Aorta (tissue), 5 donors: ENCODE results near the gene RPS19BP1. TPM values are rescaled to one million over a fixed set of nuclear protein-coding genes. Genes with fewer than 3 reads are reported as not detected.

Experiments
- ATAC-seq: fragments of 200-7000 bp; cut with Tn5 transposase; one replicate; pipeline ENCODE4 v1.9.1; 2022; ENCODE audit warnings: moderate library complexity; ENCODE audit not compliant: low FRiP score
- DNase-seq, 2 donors: peaks; one replicate each; pipeline ENCODE4 v3.0.0-alpha.2; 2020
- H3K27ac ChIP-seq, 2 donors: one replicate each; pipeline ENCODE4 v1.5.1; 2013; ENCODE audit warnings: low read length in 2 of 2, mild to moderate bottlenecking in 2 of 2, moderate library complexity in 2 of 2, control low read depth in 1 of 2, inconsistent platforms in 1 of 2, low read depth in 1 of 2
- H3K27me3 ChIP-seq, 2 donors: one replicate each; pipeline ENCODE4 v1.6.1; 2013; ENCODE audit warnings: control low read depth in 1 of 2, low read length in 1 of 2, mild to moderate bottlenecking in 1 of 2, moderate library complexity in 1 of 2; ENCODE audit not compliant: insufficient read depth in 2 of 2, control insufficient read depth in 1 of 2
- H3K36me3 ChIP-seq, 2 donors: one replicate each; pipeline ENCODE4 v1.6.1; 2013; ENCODE audit warnings: control low read depth in 1 of 2, low read length in 1 of 2, mild to moderate bottlenecking in 1 of 2; ENCODE audit not compliant: insufficient read depth in 2 of 2, control insufficient read depth in 1 of 2
- H3K4me1 ChIP-seq, 2 donors: one replicate each; pipeline ENCODE4 v1.6.1; 2013; ENCODE audit warnings: low read length in 2 of 2, control low read depth in 1 of 2, mild to moderate bottlenecking in 1 of 2, moderate library complexity in 1 of 2; ENCODE audit not compliant: insufficient read depth in 2 of 2, control insufficient read depth in 1 of 2
- H3K4me3 ChIP-seq, 2 donors: one replicate each; pipeline ENCODE4 v1.5.1; 2013; ENCODE audit warnings: low read length in 2 of 2, control low read depth in 1 of 2, mild to moderate bottlenecking in 1 of 2
- H3K9me3 ChIP-seq: one replicate; pipeline ENCODE4 v1.6.1; 2013; ENCODE audit warnings: mild to moderate bottlenecking, low read length; ENCODE audit not compliant: control insufficient read depth
- WGBS, 2 donors: extraction: QIAGEN DNeasy Blood & Tissue Kit; methylation state at CpG; one replicate each; pipeline ENCODE4 v1.1.7; 2013; 5-methylcytosine and 5-hydroxymethylcytosine counted together
- intact Hi-C, 2 donors: fragments of 100-400 bp; cut with DNase I; formaldehyde crosslinking; loops; one replicate each; pipeline versions ENCODE4 v1.14.2 to v1.15.0; 2022
- long read RNA-seq, 2 donors: library from polyadenylated mRNA; unstranded; transcript quantifications; one replicate each; pipeline ENCODE4 v2.0.0, GENCODE V29; 2020 to 2021
- polyA plus RNA-seq, 2 donors: library from polyadenylated mRNA; stranded (reverse); fragments of 200-250 nt; gene quantifications; one replicate each; pipeline ENCODE4 v1.2.3, GENCODE V29; 2013
- total RNA-seq, 2 donors: library from RNA; stranded (reverse); fragmentation: NEBNext Ultra II Directional; extraction: Animal tissue kit (Norgen Biotek cat#: 25700); gene quantifications; one replicate each; pipeline ENCODE4 v1.2.1, GENCODE V29; 2021
- donor health status: healthy with polysubstance abuse.
- donor health status: Bipolar disorder and iron deficiency.
- donor health status: DM: no; HTN: no; CAD: no.
- donor health status: DM: no; HTN: no; CAD: no.
- donor health status: DM: yes; HTN: yes; CAD: no.

RPS19BP1 gene
- total RNA-seq (10 to 100 TPM; 50.4 to 51.8 TPM), polyA plus RNA-seq (100 to 1,000 TPM; 159 to 160 TPM)
- long read RNA-seq, donor 1, transcript RPS19BP1-201 (4 exons, 927 nt): major isoform, 42 of 51 reads
- long read RNA-seq, donor 1, partial matches to known transcripts: 0 of 51 reads
- long read RNA-seq, donor 1, other reads (novel, unspliced or antisense): 4 of 51 reads
- long read RNA-seq, donor 2, transcript RPS19BP1-201 (4 exons, 927 nt): major isoform, 27 of 30 reads
- long read RNA-seq, donor 2, partial matches to known transcripts: 0 of 30 reads
- long read RNA-seq, donor 2, other reads (novel, unspliced or antisense): 2 of 30 reads

DNA sequence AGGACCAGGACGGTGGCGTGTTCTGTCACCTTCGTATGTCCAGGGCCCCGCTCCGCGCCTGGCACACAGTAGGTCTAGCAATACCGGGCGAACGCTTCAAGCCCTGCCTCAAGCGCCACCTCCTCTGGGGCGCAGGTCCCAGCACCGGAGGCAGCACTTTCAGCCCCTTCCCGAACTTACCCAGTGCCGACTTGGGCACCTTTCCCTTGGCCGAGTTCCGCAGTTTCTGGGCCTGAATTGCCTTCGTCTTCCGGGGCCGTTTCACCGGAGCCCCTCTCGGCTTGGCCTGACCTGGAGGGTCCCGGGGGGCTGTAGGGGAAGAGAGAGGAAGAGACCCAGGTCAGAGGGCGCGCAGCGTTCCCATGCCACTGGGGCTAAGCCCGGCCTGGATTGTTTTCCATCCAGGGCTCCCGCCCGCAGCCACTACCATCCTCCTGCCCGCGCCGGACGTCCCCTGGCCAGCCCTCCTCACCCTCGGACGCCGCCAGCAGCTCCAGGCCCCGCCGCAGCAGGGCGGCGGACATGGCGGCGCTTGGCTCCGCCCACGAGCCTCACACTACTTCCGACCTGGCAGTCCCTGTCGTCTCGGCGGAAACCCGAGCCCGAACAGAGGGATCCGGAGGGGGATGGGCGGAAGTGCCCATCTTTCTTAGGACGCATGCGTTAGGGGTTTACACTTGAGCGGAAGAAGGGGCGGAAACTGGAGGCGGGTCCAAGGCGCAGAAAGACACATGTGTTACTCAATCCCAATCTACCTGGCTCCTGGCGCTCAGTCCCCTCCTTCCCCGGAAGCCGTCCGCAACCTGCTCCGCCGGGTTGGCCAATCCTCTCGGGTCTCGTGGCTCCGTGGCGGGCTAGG lies at the start of gene RPS19BP1:
TSS of gene RPS19BP1 (minus strand) at position 534 of the 859 bp plus-strand sequence. CDS start at position 524, 10 bp downstream.
- H3K36me3 ChIP-seq: no peaks in the 10 kb centered on the region
- peak; percentile 99 to 100 for DNase-seq
- intact Hi-C loops: loop anchor here (2.0 to 10.0 kb wide), 8 partner anchors 135 to 1970 kb away; partner anchors contain the start of genes ADSL (in 2 of the 2), CDC42EP1 (in 1 of the 2), MRTFA (in 1 of the 2) and RPL3 (in 1 of the 2)
- WGBS, 2 donors: 0% methylated on average over 64 to 67 of the region's 67 CpGs
- H3K9me3 ChIP-seq: no peaks in the 10 kb centered on the region
- peak within 1 kb of the TSS in 1 of 2 donors; percentile 61 for H3K27ac ChIP-seq
- H3K27me3 ChIP-seq: no peaks in the 10 kb centered on the region
- peak within 1 kb of the TSS; percentile 64 to 83 for H3K4me3 ChIP-seq
- H3K4me1 ChIP-seq: no peaks in the 10 kb centered on the region
- peak; percentile 93 for ATAC-seq

GRCh38 chr22:39581303-39581702 lies 48.8 kb upstream of the RPS19BP1 start:
- Histone ChIP-seq H3K27me3 (no peaks in the 10 kb centered on the region), H3K9me3 (no peaks in the 10 kb centered on the region), H3K27ac (no peak overlapping the region), H3K36me3 (no peaks in the 10 kb centered on the region), H3K4me1 (no peaks in the 10 kb centered on the region), H3K4me3 (no peak overlapping the region)
- WGBS, 2 donors: 90 to 92% methylated on average over 8 of the region's 8 CpGs
- DNase-seq (no peak), ATAC-seq (no peak)
- intact Hi-C loops: no loop called here

- Histone ChIP-seq H3K36me3 (no peaks in the 10 kb centered on the region), H3K27ac (no peak overlapping the region), H3K27me3 (no peaks in the 10 kb centered on the region), H3K9me3 (no peaks in the 10 kb centered on the region), H3K4me3 (no peak overlapping the region), H3K4me1 (no peaks in the 10 kb centered on the region)
- DNase-seq: no peak
- ATAC-seq: no peak
- WGBS, 2 donors: 90 to 93% methylated on average over 6 of the region's 6 CpGs
- intact Hi-C loops: no loop called here
These were observed 48.2 kb upstream of the RPS19BP1 start for GRCh38 chr22:39580795-39581194.

DNA sequence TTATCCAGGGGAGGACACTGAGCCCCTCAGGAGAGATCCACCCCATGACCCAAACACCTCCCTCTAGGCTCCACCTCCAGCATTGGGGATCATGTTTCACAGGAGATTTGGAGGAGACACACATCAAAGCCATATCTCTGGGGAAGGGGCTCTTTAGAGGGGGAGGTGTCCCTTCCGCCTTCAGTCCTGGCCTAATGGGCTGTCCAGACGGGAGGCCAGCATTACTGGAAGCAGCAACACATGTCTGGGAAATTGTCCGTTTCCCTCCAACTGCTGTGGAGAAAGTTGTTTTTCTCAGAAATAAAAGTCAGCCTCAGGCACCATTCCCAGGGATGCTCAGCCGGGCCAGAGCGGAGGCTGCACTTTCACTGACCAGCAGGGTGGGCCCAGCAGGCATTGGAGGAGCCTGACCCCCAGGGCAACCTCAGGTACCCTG lies 47.5 kb upstream of the RPS19BP1 start:
- ATAC-seq: no peak

GRCh38 chr22:39577900-39578299 lies 45.4 kb upstream of the RPS19BP1 start:
- no peak overlapping the region for H3K27ac ChIP-seq
- no peak overlapping the region for H3K4me3 ChIP-seq
- intact Hi-C loops: no loop called here
- WGBS, 2 donors: 82 to 84% methylated on average over 7 of the region's 7 CpGs
- no peaks in the 10 kb centered on the region for H3K9me3 ChIP-seq
- no peaks in the 10 kb centered on the region for H3K27me3 ChIP-seq
- ATAC-seq (no peak), DNase-seq (no peak)
- no peaks in the 10 kb centered on the region for H3K36me3 ChIP-seq
- H3K4me1 ChIP-seq: no peaks in the 10 kb centered on the region

More for the DNA sequence above, 47.5 kb upstream of the RPS19BP1 start:
- no peaks in the 10 kb centered on the region for H3K27me3 ChIP-seq
- intact Hi-C loops: no loop called here
- H3K36me3 ChIP-seq: no peaks in the 10 kb centered on the region
- H3K9me3 ChIP-seq: no peaks in the 10 kb centered on the region
- H3K27ac ChIP-seq: no peak overlapping the region
- no peaks in the 10 kb centered on the region for H3K4me1 ChIP-seq
- no peak for DNase-seq
- WGBS, 2 donors: 25 to 40% methylated on average over 5 of the region's 5 CpGs
- no peak overlapping the region for H3K4me3 ChIP-seq

GRCh38 chr22:39577366-39577765 lies 44.8 kb upstream of the RPS19BP1 start:
- intact Hi-C loops: no loop called here
- Histone ChIP-seq H3K36me3 (no peaks in the 10 kb centered on the region), H3K4me3 (no peak overlapping the region), H3K27me3 (no peaks in the 10 kb centered on the region), H3K9me3 (no peaks in the 10 kb centered on the region), H3K27ac (no peak overlapping the region), H3K4me1 (no peaks in the 10 kb centered on the region)
- ATAC-seq (no peak), DNase-seq (no peak)
- 84% methylated on average over 21 of the region's 21 CpGs for WGBS, 2 donors

- DNase-seq (no peak), ATAC-seq (no peak)
- no peaks in the 10 kb centered on the region for H3K36me3 ChIP-seq
- H3K27ac ChIP-seq: no peak overlapping the region
- no peak overlapping the region for H3K4me3 ChIP-seq
- H3K9me3 ChIP-seq: no peaks in the 10 kb centered on the region
- 86 to 89% methylated on average over 4 of the region's 4 CpGs for WGBS, 2 donors
- H3K27me3 ChIP-seq: no peaks in the 10 kb centered on the region
- intact Hi-C loops: no loop called here
- no peaks in the 10 kb centered on the region for H3K4me1 ChIP-seq
These were observed 43.5 kb upstream of the RPS19BP1 start for GRCh38 chr22:39576027-39576426.

DNA sequence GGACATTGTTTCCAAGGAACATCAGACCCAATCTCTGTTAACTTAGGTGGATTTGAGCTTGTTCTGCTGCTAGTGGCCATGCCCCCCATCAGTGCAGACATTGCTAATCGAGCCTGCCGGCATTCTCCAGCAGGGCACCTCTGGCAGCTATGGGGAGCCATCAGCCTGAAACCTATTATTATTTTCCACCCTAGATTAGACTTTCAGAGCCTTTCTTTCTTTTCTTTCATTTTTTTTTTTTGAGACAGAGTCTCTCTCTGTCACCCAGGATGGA lies 42.9 kb upstream of the RPS19BP1 start:
- no peaks in the 10 kb centered on the region for H3K4me1 ChIP-seq
- no peaks in the 10 kb centered on the region for H3K36me3 ChIP-seq
- no peak overlapping the region for H3K27ac ChIP-seq
- H3K27me3 ChIP-seq: no peaks in the 10 kb centered on the region
- WGBS, 2 donors: 90 to 98% methylated on average over 2 of the region's 2 CpGs
- H3K4me3 ChIP-seq: no peak overlapping the region
- DNase-seq (no peak), ATAC-seq (no peak)
- intact Hi-C loops: no loop called here
- no peaks in the 10 kb centered on the region for H3K9me3 ChIP-seq
